OCI-LY3 (cell line): ENCODE data around the gene APCDD1L.

Experiments used
- H2AFZ ChIP-seq: fragments of 200-600, 300-600 bp; shearing (Covaris generic); 2 replicates; pipeline ENCODE4 v1.6.0; 2014; ENCODE audit warnings: antibody characterized with exemption, low read depth, low read length
- H3K27ac ChIP-seq: fragments of 200-600, 300-600 bp; sonication (generic); 2 replicates; pipeline ENCODE4 v1.5.1; 2014; ENCODE audit warnings: mild to moderate bottlenecking, low read length, moderate library complexity, mixed read lengths
- H3K27me3 ChIP-seq: fragments of 200-600, 300-600 bp; sonication (generic); 2 replicates; pipeline ENCODE4 v1.6.1; 2014; ENCODE audit warnings: low read depth, low read length, mixed read lengths
- H3K36me3 ChIP-seq: fragments of 200-600, 300-600 bp; sonication (generic); replicated peaks from 2 replicates; pipeline ENCODE3; 2014; ENCODE audit warnings: low read depth, low read length, mixed read lengths
- H3K4me1 ChIP-seq: fragments of 300-600, 200-600 bp; sonication (generic); 2 replicates; pipeline ENCODE4 v1.6.1; 2014; ENCODE audit warnings: low read length, mixed read lengths
- H3K4me2 ChIP-seq: fragments of 200-600, 300-600 bp; sonication (generic); 2 replicates; pipeline ENCODE4 v1.6.1; 2014; ENCODE audit warnings: low read length, mixed read lengths
- H3K4me3 ChIP-seq: fragments of 300-600, 200-600 bp; sonication (generic); 2 replicates; pipeline ENCODE4 v1.5.1; 2014; ENCODE audit warnings: antibody characterized with exemption, mild to moderate bottlenecking, low read length, moderate library complexity
- H3K79me2 ChIP-seq: fragments of 300-600, 200-600 bp; shearing (Covaris generic); 2 replicates; pipeline ENCODE4 v1.6.1; 2014; ENCODE audit warnings: mild to moderate bottlenecking, low read length, mixed read lengths
- H3K9ac ChIP-seq: fragments of 300-600, 200-600 bp; shearing (Covaris generic); 2 replicates; pipeline ENCODE4 v1.6.0; 2014; ENCODE audit warnings: mild to moderate bottlenecking, low read length, moderate library complexity
- H3K9me3 ChIP-seq: fragments of 200-600, 300-600 bp; shearing (Covaris generic); 2 replicates; pipeline ENCODE4 v1.6.1; 2014; ENCODE audit warnings: low read length, mixed read lengths; ENCODE audit not compliant: insufficient read depth
- H4K20me1 ChIP-seq: fragments of 200-600, 300-600 bp; sonication (generic); 2 replicates; pipeline ENCODE4 v1.6.1; 2016; ENCODE audit warnings: low read length, mixed read lengths; ENCODE audit not compliant: insufficient read depth
- EZH2phosphoT487 ChIP-seq: fragments of 200-600 bp; shearing (Covaris generic); IDR thresholded peaks from 2 replicates; pipeline ENCODE4 v1.6.1; 2018; ENCODE audit warnings: antibody characterized with exemption, mixed run types, low read depth
- TF ChIP-seq, protein P1 (sequence below): fragments of 200-600, 300-600 bp; sonication (generic); IDR thresholded peaks from 2 replicates; pipeline ENCODE4 v1.5.1; 2014; ENCODE audit warnings: antibody characterized with exemption, low read length, low read depth

The APCDD1L gene

DNA sequence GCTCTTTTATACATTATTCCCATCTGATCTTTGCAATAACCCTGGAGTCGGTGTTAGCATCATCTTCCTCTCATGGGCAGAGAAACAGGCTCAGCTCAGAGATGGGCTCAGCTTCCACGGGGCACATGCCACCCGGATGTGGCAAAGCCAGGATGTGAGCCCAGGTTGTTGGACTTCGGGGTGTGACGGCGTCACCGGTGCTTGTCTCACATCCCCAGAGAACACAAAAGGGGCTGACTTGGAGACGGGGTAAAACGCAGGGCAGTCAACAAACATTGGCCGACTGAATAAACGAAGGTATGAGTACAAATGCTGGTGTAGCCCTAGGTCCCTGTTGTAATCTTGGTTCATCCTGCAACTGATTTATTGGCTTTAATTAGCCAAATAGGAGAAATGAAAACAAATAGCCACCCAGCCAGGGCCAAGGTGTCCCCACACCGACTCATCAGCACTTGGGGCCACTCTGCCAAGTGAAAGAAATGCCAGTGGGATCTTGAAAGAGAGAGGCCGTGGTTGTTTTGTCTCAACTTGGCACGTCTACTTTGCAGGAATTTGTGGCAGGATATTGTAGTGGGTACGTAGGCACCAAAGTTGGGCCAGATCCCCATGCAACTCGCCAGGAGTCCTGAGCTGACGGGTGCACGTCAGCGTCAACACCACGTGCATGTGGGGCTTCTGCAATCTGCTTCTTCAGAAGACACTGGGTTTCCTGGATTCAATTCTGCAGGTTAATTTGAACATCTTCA lies 42.8 kb downstream of the APCDD1L start:
- Histone ChIP-seq H3K4me2 (no peak overlapping the region), H4K20me1 (0 out of 2 replicates have a peak, but pooled peaks cover 2% of the 10 kb centered on the region), H3K79me2 (no peaks in the 10 kb centered on the region), H3K9ac (no peak overlapping the region), H3K9me3 (no peaks in the 10 kb centered on the region), H3K4me1 (no peaks in the 10 kb centered on the region), H3K4me3 (no peak overlapping the region), H2AFZ (no peak overlapping the region), H3K36me3 (no peaks in the 10 kb centered on the region), H3K27ac (no peak overlapping the region), H3K27me3 (no peaks in the 10 kb centered on the region)
- no peak for TF ChIP-seq EZH2phosphoT487
- TF ChIP-seq, protein P1, sequence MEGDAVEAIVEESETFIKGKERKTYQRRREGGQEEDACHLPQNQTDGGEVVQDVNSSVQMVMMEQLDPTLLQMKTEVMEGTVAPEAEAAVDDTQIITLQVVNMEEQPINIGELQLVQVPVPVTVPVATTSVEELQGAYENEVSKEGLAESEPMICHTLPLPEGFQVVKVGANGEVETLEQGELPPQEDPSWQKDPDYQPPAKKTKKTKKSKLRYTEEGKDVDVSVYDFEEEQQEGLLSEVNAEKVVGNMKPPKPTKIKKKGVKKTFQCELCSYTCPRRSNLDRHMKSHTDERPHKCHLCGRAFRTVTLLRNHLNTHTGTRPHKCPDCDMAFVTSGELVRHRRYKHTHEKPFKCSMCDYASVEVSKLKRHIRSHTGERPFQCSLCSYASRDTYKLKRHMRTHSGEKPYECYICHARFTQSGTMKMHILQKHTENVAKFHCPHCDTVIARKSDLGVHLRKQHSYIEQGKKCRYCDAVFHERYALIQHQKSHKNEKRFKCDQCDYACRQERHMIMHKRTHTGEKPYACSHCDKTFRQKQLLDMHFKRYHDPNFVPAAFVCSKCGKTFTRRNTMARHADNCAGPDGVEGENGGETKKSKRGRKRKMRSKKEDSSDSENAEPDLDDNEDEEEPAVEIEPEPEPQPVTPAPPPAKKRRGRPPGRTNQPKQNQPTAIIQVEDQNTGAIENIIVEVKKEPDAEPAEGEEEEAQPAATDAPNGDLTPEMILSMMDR = no peak

DNA sequence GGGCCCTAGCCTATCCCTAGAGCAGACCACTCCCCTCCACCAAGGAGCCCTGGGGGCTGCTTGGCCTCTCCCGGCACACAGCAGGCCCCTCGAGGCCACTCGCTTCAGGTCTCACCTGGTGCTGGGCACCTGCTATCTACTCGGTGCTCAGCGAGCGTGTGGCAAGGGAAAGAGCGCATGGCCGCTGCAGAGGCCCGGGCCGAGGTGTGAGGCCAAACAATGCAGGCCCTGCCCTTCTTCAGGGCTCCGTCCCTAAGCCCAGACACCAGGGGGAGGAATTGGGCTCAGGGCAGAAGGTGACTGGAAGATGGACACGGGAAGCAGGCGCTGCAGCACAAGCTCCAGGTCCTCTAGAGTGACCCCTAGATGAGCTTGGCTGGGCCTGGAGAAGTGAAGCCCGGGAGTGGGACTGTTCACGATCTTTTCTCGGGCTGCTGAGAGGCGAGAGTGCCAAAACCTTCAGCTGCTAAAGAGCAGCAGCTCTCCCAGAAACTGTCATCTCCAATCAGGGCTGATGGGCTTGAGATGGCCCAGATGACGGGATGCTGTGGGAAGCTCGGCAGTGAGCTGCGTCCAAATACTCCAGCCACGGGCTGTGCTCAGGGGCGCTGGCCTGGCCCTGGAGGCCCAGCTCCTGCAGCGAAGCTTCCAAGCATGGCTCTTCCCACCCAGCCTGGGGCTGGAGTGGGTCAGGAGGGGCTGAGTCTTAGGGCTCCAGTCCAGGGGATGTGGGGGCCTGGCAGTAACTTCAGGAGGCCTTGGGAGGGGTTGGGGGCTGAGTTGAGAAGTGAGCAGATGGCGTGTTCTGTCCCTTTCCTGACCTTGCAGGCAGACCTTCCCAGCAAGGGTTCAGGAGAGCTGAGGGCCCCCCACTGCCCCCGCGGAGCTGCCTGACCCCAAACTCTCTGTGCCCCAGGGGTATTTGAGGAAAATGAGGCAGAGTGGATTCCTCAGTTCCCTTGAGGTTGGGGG lies 43.7 kb downstream of the APCDD1L start:
- Histone ChIP-seq H3K27me3 (no peaks in the 10 kb centered on the region), H3K79me2 (no peaks in the 10 kb centered on the region)

DNA sequence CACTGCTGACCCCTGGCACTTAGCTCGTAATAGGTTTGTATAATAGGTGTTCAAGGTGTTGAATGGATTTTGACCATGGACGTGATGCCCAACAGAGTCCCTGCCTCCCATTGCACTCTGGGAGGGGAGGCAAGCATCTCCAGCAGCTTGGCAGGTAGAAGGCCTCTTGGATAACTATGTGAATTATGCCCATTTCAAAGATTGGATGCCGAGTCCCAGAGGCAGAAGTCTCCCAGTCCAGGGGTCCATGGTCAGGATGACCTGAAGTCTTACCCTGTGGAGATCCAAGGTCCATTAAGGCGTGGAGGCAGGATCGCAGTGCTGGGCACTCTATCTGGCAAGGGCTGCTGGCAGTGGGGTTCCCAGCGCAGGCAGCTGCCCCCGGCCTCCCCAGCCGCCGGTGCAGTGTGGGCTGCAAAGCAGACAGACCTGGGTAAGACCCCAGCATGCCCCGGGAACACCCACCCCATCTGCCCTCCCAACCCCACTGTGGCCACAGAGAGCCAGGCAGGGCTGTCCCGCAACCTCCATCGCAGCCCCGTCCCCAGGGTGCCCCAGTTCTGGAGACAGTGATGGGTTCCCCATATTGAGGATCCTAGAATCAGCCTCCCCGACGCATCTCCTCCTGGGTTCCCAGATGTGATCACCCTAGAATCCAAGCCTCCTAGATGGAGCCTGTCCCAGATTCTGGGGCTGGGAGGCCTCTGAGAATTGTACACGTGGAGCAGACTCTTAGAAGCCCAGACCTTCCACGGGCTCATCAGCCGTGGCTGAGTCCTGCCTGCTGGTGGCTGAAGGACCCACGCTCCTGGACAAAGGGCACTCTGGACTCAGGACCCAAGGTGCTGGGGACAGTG lies 44.6 kb downstream of the APCDD1L start:
- H4K20me1 ChIP-seq = no peaks in the 10 kb centered on the region
- H3K36me3 ChIP-seq = no peaks in the 10 kb centered on the region
- no peak overlapping the region for H3K4me2 ChIP-seq
- no peaks in the 10 kb centered on the region for H3K79me2 ChIP-seq
- H2AFZ ChIP-seq = no peak overlapping the region
- H3K4me1 ChIP-seq = no peaks in the 10 kb centered on the region
- TF ChIP-seq, protein P1 = no peak
- no peak for TF ChIP-seq EZH2phosphoT487
- no peak overlapping the region for H3K9ac ChIP-seq
- no peak overlapping the region for H3K4me3 ChIP-seq
- no peak overlapping the region for H3K27ac ChIP-seq
- no peaks in the 10 kb centered on the region for H3K9me3 ChIP-seq
- no peaks in the 10 kb centered on the region for H3K27me3 ChIP-seq

More for the DNA sequence above, 43.7 kb downstream of the APCDD1L start:
- Histone ChIP-seq H3K36me3 (no peaks in the 10 kb centered on the region), H4K20me1 (no peaks in the 10 kb centered on the region), H3K9me3 (no peaks in the 10 kb centered on the region), H3K27ac (no peak overlapping the region), H2AFZ (no peak overlapping the region), H3K4me1 (no peaks in the 10 kb centered on the region), H3K4me2 (no peak overlapping the region), H3K9ac (no peak overlapping the region), H3K4me3 (no peak overlapping the region)
- TF ChIP-seq EZH2phosphoT487 = no peak
- TF ChIP-seq, protein P1 = no peak
